Neuronal stem cell (in vitro differentiated cells): ENCODE results near the gene SPATS2L.

Experiments
- DNase-seq: peaks from one replicate; pipeline ENCODE4 v3.0.0-alpha.2; 2013; ENCODE audit warnings: low spot score
- H2AFZ ChIP-seq: one replicate; pipeline ENCODE4 v1.6.1; 2013; ENCODE audit warnings: mild to moderate bottlenecking, low read length, inconsistent platforms
- H2AK5ac ChIP-seq: 2 replicates; pipeline ENCODE4 v1.6.1; 2013; ENCODE audit warnings: low read depth, mild to moderate bottlenecking, inconsistent platforms, low read length, moderate library complexity, mixed read lengths
- H2BK120ac ChIP-seq: 2 replicates; pipeline ENCODE4 v1.6.1; 2013; ENCODE audit warnings: low read depth, mild to moderate bottlenecking, inconsistent platforms, low read length, moderate library complexity, mixed read lengths
- H2BK12ac ChIP-seq: one replicate; pipeline ENCODE4 v1.6.1; 2013; ENCODE audit warnings: low read length, inconsistent platforms
- H2BK15ac ChIP-seq: 2 replicates; pipeline ENCODE4 v1.6.1; 2013; ENCODE audit warnings: mild to moderate bottlenecking, low read length, inconsistent platforms, mixed read lengths
- H2BK5ac ChIP-seq: one replicate; pipeline ENCODE4 v1.6.1; 2013; ENCODE audit warnings: inconsistent platforms, mild to moderate bottlenecking, low read length, moderate library complexity
- H3K14ac ChIP-seq: one replicate; pipeline ENCODE4 v1.6.1; 2013; ENCODE audit warnings: low read length, inconsistent platforms
- H3K18ac ChIP-seq: 2 replicates; pipeline ENCODE4 v1.6.1; 2013; ENCODE audit warnings: low read length, inconsistent platforms
- H3K23ac ChIP-seq: 2 replicates; pipeline ENCODE4 v1.6.1; 2013; ENCODE audit warnings: low read depth, mild to moderate bottlenecking, mixed read lengths, low read length, inconsistent platforms; ENCODE audit not compliant: poor library complexity
- H3K27ac ChIP-seq: replicated peaks from 3 replicates; pipeline ENCODE4 v1.5.1; 2013; ENCODE audit warnings: low read length, inconsistent platforms
- H3K27me3 ChIP-seq, 3 experiments: 2 replicates each; pipeline ENCODE4 v1.6.1; 2013; ENCODE audit warnings: low read length in 3 of 3, mild to moderate bottlenecking in 2 of 3, inconsistent platforms in 1 of 3, low read depth in 1 of 3, mixed read lengths in 1 of 3, moderate library complexity in 1 of 3; ENCODE audit not compliant: control insufficient read depth in 3 of 3, insufficient read depth in 3 of 3
- H3K36me3 ChIP-seq, 2 donors: replicated peaks in 1 of 2; 2 replicates each; pipeline ENCODE4 v1.6.1; 2013; ENCODE audit warnings: low read length in 2 of 2; ENCODE audit not compliant: control insufficient read depth in 2 of 2, insufficient read depth in 2 of 2
- H3K4ac ChIP-seq: 2 replicates; pipeline ENCODE4 v1.6.1; 2013; ENCODE audit warnings: inconsistent platforms, mild to moderate bottlenecking, low read length, moderate library complexity
- H3K4me1 ChIP-seq, 2 donors: 1 replicate in 1 of 2; 2 replicates in 1 of 2; pipeline ENCODE4 v1.6.1; 2013; ENCODE audit warnings: low read length in 2 of 2, low read depth in 1 of 2; ENCODE audit not compliant: control insufficient read depth in 2 of 2, insufficient read depth in 1 of 2
- H3K4me2 ChIP-seq: one replicate; pipeline ENCODE4 v1.6.1; 2013; ENCODE audit warnings: mild to moderate bottlenecking, low read length, inconsistent platforms; ENCODE audit not compliant: insufficient read depth, poor library complexity, severe bottlenecking
- H3K4me3 ChIP-seq, 2 donors: 2 replicates each; pipeline ENCODE4 v1.5.1; 2013; ENCODE audit warnings: low read length in 2 of 2, mild to moderate bottlenecking in 2 of 2, inconsistent platforms in 1 of 2, moderate library complexity in 1 of 2
- H3K79me1 ChIP-seq: one replicate; pipeline ENCODE4 v1.6.1; 2013; ENCODE audit warnings: low read depth, mild to moderate bottlenecking, inconsistent platforms, low read length, moderate library complexity
- H3K9ac ChIP-seq: one replicate; pipeline ENCODE4 v1.6.1; 2013; ENCODE audit warnings: mild to moderate bottlenecking, low read depth, low read length, inconsistent platforms; ENCODE audit not compliant: poor library complexity
- H3K9me3 ChIP-seq, 2 donors: replicated peaks in 1 of 2; 2 replicates each; pipeline versions ENCODE3 to v1.6.1; 2013; ENCODE audit warnings: low read length in 2 of 2, mild to moderate bottlenecking in 2 of 2, inconsistent platforms in 1 of 2, low read depth in 1 of 2, mixed read lengths in 1 of 2, moderate library complexity in 1 of 2; ENCODE audit not compliant: control insufficient read depth in 2 of 2, insufficient read depth in 1 of 2
- H4K8ac ChIP-seq: one replicate; pipeline ENCODE4 v1.6.1; 2013; ENCODE audit warnings: low read depth, mild to moderate bottlenecking, inconsistent platforms, low read length, moderate library complexity
- H4K91ac ChIP-seq: one replicate; pipeline ENCODE4 v1.6.1; 2013; ENCODE audit warnings: low read length, low read depth, mild to moderate bottlenecking, inconsistent platforms; ENCODE audit not compliant: poor library complexity
- WGBS, 2 donors: extraction: QIAGEN DNeasy Blood & Tissue Kit; methylation state at CpG; one replicate each; pipeline ENCODE4 v1.1.7; 2013; ENCODE audit warnings: missing lambda C conversion rate in 2 of 2, mixed read lengths in 1 of 2; ENCODE audit not compliant: insufficient read length in 2 of 2, insufficient replicate concordance in 1 of 2; ENCODE audit errors: extremely low coverage in 2 of 2; 5-methylcytosine and 5-hydroxymethylcytosine counted together

Gene SPATS2L

GRCh38 chr2:200408428-200409316, 102.2 kb downstream of the SPATS2L start:
- H3K27ac ChIP-seq: no peak overlapping the region
- no peak for DNase-seq

GRCh38 chr2:200411831-200412230, 105.3 kb downstream of the SPATS2L start:
- Histone ChIP-seq H3K9ac (no peak overlapping the region), H3K79me1 (no peaks in the 10 kb centered on the region), H3K9me3 (no peaks in the 10 kb centered on the region), H4K91ac (no peak overlapping the region), H2BK12ac (no peak overlapping the region), H2BK120ac (no peak overlapping the region), H3K27me3 (no peaks in the 10 kb centered on the region), H3K18ac (no peak overlapping the region), H3K23ac (no peak overlapping the region), H2AK5ac (no peak overlapping the region), H3K4me3 (no peak overlapping the region), H4K8ac (no peak overlapping the region), H3K4me2 (no peak overlapping the region), H2BK15ac (no peak overlapping the region), H3K14ac (no peak overlapping the region), H3K4ac (no peak overlapping the region), H3K36me3 (peaks cover 0 to 12% of the 10 kb centered on the region in 2 donors), H3K27ac (no peak overlapping the region), H2AFZ (no peak overlapping the region), H2BK5ac (no peak overlapping the region), H3K4me1 (peaks cover 3 to 14% of the 10 kb centered on the region in 2 donors)
- DNase-seq: no peak

More at GRCh38 chr2:200408428-200409316, 102.2 kb downstream of the SPATS2L start:
- Histone ChIP-seq H2AFZ (no peak overlapping the region), H2BK5ac (no peak overlapping the region), H3K4me3 (no peak overlapping the region), H3K9ac (no peak overlapping the region), H2BK15ac (no peak overlapping the region), H4K91ac (no peak overlapping the region), H2BK12ac (no peak overlapping the region), H2BK120ac (no peak overlapping the region), H3K4me1 (peaks cover 6 to 22% of the 10 kb centered on the region in 2 donors), H3K27me3 (no peaks in the 10 kb centered on the region), H4K8ac (no peak overlapping the region), H3K18ac (peak overlapping the region; percentile 23), H3K14ac (no peak overlapping the region), H3K4me2 (no peak overlapping the region), H3K4ac (no peak overlapping the region), H2AK5ac (no peak overlapping the region), H3K36me3 (peaks cover 0 to 5% of the 10 kb centered on the region in 2 donors), H3K23ac (no peak overlapping the region), H3K9me3 (no peaks in the 10 kb centered on the region), H3K79me1 (no peaks in the 10 kb centered on the region)
- no CpG with 5 or more reads among the region's 19 CpGs for WGBS, 2 donors

GRCh38 chr2:200414367-200414766, 107.9 kb downstream of the SPATS2L start:
- no peak for DNase-seq
- Histone ChIP-seq H3K27ac (no peak overlapping the region), H2BK5ac (no peak overlapping the region), H3K23ac (no peak overlapping the region), H3K4me1 (peaks cover 16 to 21% of the 10 kb centered on the region in 2 donors), H2BK12ac (no peak overlapping the region), H2BK120ac (no peak overlapping the region), H4K91ac (no peak overlapping the region), H3K18ac (no peak overlapping the region), H2AFZ (no peak overlapping the region), H2BK15ac (peak overlapping the region; percentile 9), H3K4me3 (no peak overlapping the region), H3K4me2 (no peak overlapping the region), H3K9ac (no peak overlapping the region), H3K36me3 (peaks cover 0 to 23% of the 10 kb centered on the region in 2 donors), H3K27me3 (no peaks in the 10 kb centered on the region), H4K8ac (no peak overlapping the region), H2AK5ac (no peak overlapping the region), H3K14ac (no peak overlapping the region), H3K4ac (no peak overlapping the region), H3K9me3 (no peaks in the 10 kb centered on the region), H3K79me1 (no peaks in the 10 kb centered on the region)
- no CpG with 5 or more reads among the region's 5 CpGs for WGBS, 2 donors

DNA sequence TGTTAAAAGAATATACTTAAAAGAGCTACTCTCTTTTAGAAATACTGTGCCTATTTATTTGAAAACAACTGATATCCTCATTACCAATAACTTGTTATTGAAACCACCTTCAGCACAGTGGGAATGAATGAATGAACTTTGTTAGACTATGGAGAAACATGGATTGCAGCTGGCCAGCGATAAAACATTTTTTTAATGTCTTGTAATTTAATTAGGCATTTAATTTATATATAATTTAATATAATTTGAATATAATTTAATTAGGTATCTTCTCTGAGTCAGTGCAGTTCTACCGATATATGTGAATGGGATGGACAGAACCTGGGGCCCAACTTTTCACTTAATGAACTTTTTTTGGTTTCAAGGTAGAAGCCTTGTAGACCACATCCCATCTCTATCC, 109.0 kb downstream of the SPATS2L start:
- Histone ChIP-seq H3K36me3 (peaks cover 0 to 34% of the 10 kb centered on the region in 2 donors), H3K23ac (no peak overlapping the region), H3K9ac (no peak overlapping the region), H3K4me1 (peaks cover 17 to 21% of the 10 kb centered on the region in 2 donors), H3K4me3 (no peak overlapping the region), H2AFZ (no peak overlapping the region), H4K8ac (no peak overlapping the region), H2BK120ac (no peak overlapping the region), H2BK5ac (no peak overlapping the region), H4K91ac (no peak overlapping the region), H2AK5ac (no peak overlapping the region), H3K4me2 (no peak overlapping the region), H3K18ac (no peak overlapping the region), H2BK12ac (no peak overlapping the region), H3K27ac (no peak overlapping the region), H2BK15ac (no peak overlapping the region), H3K14ac (no peak overlapping the region), H3K4ac (no peak overlapping the region), H3K27me3 (no peaks in the 10 kb centered on the region), H3K79me1 (no peaks in the 10 kb centered on the region), H3K9me3 (no peaks in the 10 kb centered on the region)
- no peak for DNase-seq
- no CpG with 5 or more reads among the region's 2 CpGs for WGBS, 2 donors
